OCI-LY1 (cell line): ENCODE data around the gene PGAP6.

Experiments
- H2AFZ ChIP-seq: fragments of 200-600 bp; sonication (generic), shearing (Covaris generic); 2 replicates; pipeline ENCODE4 v1.6.0; 2014; ENCODE audit warnings: antibody characterized with exemption, mild to moderate bottlenecking, low read length
- H3F3A ChIP-seq: fragments of 200-600 bp; sonication (generic), shearing (Covaris generic); 2 replicates; pipeline ENCODE4 v1.6.0; 2014; ENCODE audit warnings: mild to moderate bottlenecking, antibody characterized with exemption, low read length, moderate library complexity; ENCODE audit not compliant: insufficient read depth
- H3K27ac ChIP-seq: fragments of 200-600 bp; sonication (generic); 2 replicates; pipeline ENCODE4 v1.5.1; 2014; ENCODE audit warnings: low read length, mixed run types, mild to moderate bottlenecking, low read depth; ENCODE audit not compliant: poor library complexity, severe bottlenecking
- H3K27me3 ChIP-seq: fragments of 200-600 bp; sonication (generic); 2 replicates; pipeline ENCODE4 v1.6.0; 2014; ENCODE audit warnings: antibody characterized with exemption, mild to moderate bottlenecking, low read length, moderate library complexity; ENCODE audit not compliant: insufficient read depth
- H3K36me3 ChIP-seq: fragments of 200-600 bp; sonication (generic); 2 replicates; pipeline ENCODE4 v1.6.1; 2014; ENCODE audit warnings: mild to moderate bottlenecking, antibody characterized with exemption, low read length, moderate library complexity, mixed read lengths; ENCODE audit not compliant: insufficient read depth
- H3K4me1 ChIP-seq: fragments of 200-600 bp; sonication (generic); 2 replicates; pipeline ENCODE4 v1.5.1; 2014; ENCODE audit warnings: mild to moderate bottlenecking, low read length, moderate library complexity; ENCODE audit not compliant: insufficient read depth, severe bottlenecking
- H3K4me2 ChIP-seq: fragments of 200-600 bp; sonication (generic), shearing (Covaris generic); 2 replicates; pipeline ENCODE4 v1.6.1; 2014; ENCODE audit warnings: low read length
- H3K4me3 ChIP-seq: fragments of 200-600 bp; sonication (generic); 2 replicates; pipeline ENCODE4 v1.5.1; 2014; ENCODE audit warnings: low read length, low read depth, mild to moderate bottlenecking, mixed read lengths; ENCODE audit not compliant: poor library complexity, severe bottlenecking
- H3K79me2 ChIP-seq: fragments of 200-600 bp; shearing (Covaris generic); 2 replicates; pipeline ENCODE4 v1.6.1; 2016; ENCODE audit warnings: mixed run types, low read length, mixed read lengths; ENCODE audit not compliant: insufficient read depth
- H3K9ac ChIP-seq: fragments of 200-600 bp; sonication (generic), shearing (Covaris generic); 2 replicates; pipeline ENCODE4 v1.6.1; 2014; ENCODE audit warnings: mild to moderate bottlenecking, low read length, mixed read lengths
- H3K9me2 ChIP-seq: fragments of 200-600 bp; sonication (generic), shearing (Covaris generic); 2 replicates; pipeline ENCODE4 v1.6.1; 2014; ENCODE audit warnings: low read depth, mild to moderate bottlenecking, low read length, mixed read lengths
- H3K9me3 ChIP-seq: fragments of 200-600 bp; shearing (Covaris generic); 2 replicates; pipeline ENCODE4 v1.6.1; 2014; ENCODE audit warnings: low read length, mixed read lengths
- H4K20me1 ChIP-seq: fragments of 200-600 bp; sonication (generic), shearing (Covaris generic); 2 replicates; pipeline ENCODE4 v1.6.0; 2016; ENCODE audit warnings: mild to moderate bottlenecking, low read length; ENCODE audit not compliant: insufficient read depth
- CTCF ChIP-seq: fragments of 200-600 bp; sonication (generic), shearing (Covaris generic); IDR thresholded peaks from 2 replicates; pipeline ENCODE4 v1.5.1; 2017; ENCODE audit warnings: mild to moderate bottlenecking, antibody characterized with exemption, low read length, moderate library complexity, mixed read lengths
- EZH2 ChIP-seq: fragments of 200-600 bp; sonication (generic), shearing (Covaris generic); IDR thresholded peaks from 2 replicates; pipeline ENCODE4 v1.8.0; 2017; ENCODE audit warnings: borderline replicate concordance, mixed run types, mild to moderate bottlenecking, antibody characterized with exemption, low read length, moderate library complexity, mixed read lengths

The PGAP6 gene

DNA sequence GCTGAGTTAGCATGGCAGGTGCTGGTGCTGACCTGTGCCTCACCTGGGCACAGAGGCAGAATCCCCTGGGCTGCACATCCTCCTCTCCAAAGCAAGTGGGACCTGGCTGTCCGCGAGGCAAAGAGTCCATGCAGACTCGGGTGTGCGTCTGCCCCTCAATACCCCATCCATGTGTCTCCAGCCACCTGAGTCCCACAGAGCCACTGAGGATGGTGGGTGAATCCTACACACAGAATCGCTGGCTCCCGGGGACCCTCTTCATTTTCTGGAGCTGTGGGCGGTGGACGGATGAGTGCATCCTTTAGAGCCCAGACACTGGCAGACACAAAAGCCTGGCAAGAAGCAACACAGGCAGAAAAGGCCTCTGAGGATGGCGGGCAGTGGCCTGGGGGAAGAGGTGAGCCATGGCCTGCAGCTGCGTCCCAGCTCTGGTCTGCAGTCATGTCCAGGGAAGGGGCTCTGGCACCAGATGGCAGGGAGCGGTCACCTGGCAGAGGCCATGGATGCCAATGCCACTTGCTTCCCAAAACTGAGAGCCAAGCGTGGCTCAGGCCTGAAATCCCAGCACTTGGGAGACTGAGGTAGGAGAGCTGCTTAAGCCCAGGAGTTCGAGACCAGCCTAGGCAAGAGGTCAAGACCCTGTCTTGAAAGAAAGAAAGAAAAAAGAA lies 59.2 kb downstream of the PGAP6 start:
- no peak overlapping the region for H3K4me2 ChIP-seq
- no peak overlapping the region for H3K9ac ChIP-seq
- H3K79me2 ChIP-seq, result no peaks in the 10 kb centered on the region
- H3K9me2 ChIP-seq, result no peaks in the 10 kb centered on the region
- H3F3A ChIP-seq, result no peaks in the 10 kb centered on the region
- TF ChIP-seq CTCF, result no peak
- no peak for TF ChIP-seq EZH2
- no peaks in the 10 kb centered on the region for H3K9me3 ChIP-seq
- H3K27ac ChIP-seq, result no peak overlapping the region
- H3K4me3 ChIP-seq, result no peak overlapping the region
- no peaks in the 10 kb centered on the region for H3K27me3 ChIP-seq
- peaks cover 8% of the 10 kb centered on the region; the same call in 1 of the 2 replicates for H3K36me3 ChIP-seq
- H4K20me1 ChIP-seq, result no peaks in the 10 kb centered on the region
- no peak overlapping the region for H2AFZ ChIP-seq
- peaks cover 38% of the 10 kb centered on the region for H3K4me1 ChIP-seq

GRCh38 chr16:321532-321931 lies 60.2 kb downstream of the PGAP6 start:
- no peaks in the 10 kb centered on the region for H3K9me3 ChIP-seq
- no peaks in the 10 kb centered on the region for H3K79me2 ChIP-seq
- H4K20me1 ChIP-seq, result no peaks in the 10 kb centered on the region
- no peak overlapping the region for H3K9ac ChIP-seq
- H2AFZ ChIP-seq, result no peak overlapping the region
- TF ChIP-seq CTCF (no peak), EZH2 (no peak)
- peaks cover 8% of the 10 kb centered on the region; the same call in 1 of the 2 replicates for H3K36me3 ChIP-seq
- no peaks in the 10 kb centered on the region for H3K27me3 ChIP-seq
- no peak overlapping the region for H3K4me3 ChIP-seq
- no peak overlapping the region for H3K4me2 ChIP-seq
- no peak overlapping the region for H3K27ac ChIP-seq
- H3K4me1 ChIP-seq, result peaks cover 27% of the 10 kb centered on the region
- no peaks in the 10 kb centered on the region for H3K9me2 ChIP-seq
- no peaks in the 10 kb centered on the region for H3F3A ChIP-seq
